Mesenchymal stem cell (in vitro differentiated cells and primary cell): Measurements from ENCODE around the gene TIAM2.
A peak's percentile ranks its signal among the peaks of the same experiment; 100 is the strongest.

Experiments
- DNase-seq: peaks from one replicate; pipeline ENCODE4 v3.0.0-alpha.2; 2013
- H2AFZ ChIP-seq: one replicate; pipeline ENCODE4 v1.6.1; 2013; ENCODE audit warnings: low read depth, mild to moderate bottlenecking, control low read depth, inconsistent platforms, low read length, moderate library complexity
- H2AK5ac ChIP-seq: 2 replicates; pipeline ENCODE4 v1.6.1; 2013; ENCODE audit warnings: low read length, moderate library complexity, mild to moderate bottlenecking, inconsistent platforms; ENCODE audit not compliant: severe bottlenecking
- H2BK120ac ChIP-seq: one replicate; pipeline ENCODE4 v1.6.1; 2013; ENCODE audit warnings: low read depth, mild to moderate bottlenecking, inconsistent platforms, low read length, moderate library complexity
- H2BK12ac ChIP-seq, 2 experiments: one replicate each; pipeline ENCODE4 v1.6.1; 2013; ENCODE audit warnings: inconsistent platforms in 2 of 2, low read length in 2 of 2, mild to moderate bottlenecking in 2 of 2, moderate library complexity in 2 of 2, control low read depth in 1 of 2
- H2BK15ac ChIP-seq: one replicate; pipeline ENCODE4 v1.6.1; 2013; ENCODE audit warnings: mild to moderate bottlenecking, low read depth, inconsistent platforms; ENCODE audit not compliant: poor library complexity, severe bottlenecking
- H2BK5ac ChIP-seq: 2 replicates; pipeline ENCODE4 v1.6.1; 2013; ENCODE audit warnings: low read depth, mild to moderate bottlenecking, low read length, control low read depth, inconsistent platforms; ENCODE audit not compliant: poor library complexity, severe bottlenecking
- H3K14ac ChIP-seq, 2 experiments: one replicate each; pipeline ENCODE4 v1.6.1; 2013; ENCODE audit warnings: inconsistent platforms in 2 of 2, low read length in 2 of 2, control low read depth in 1 of 2, mild to moderate bottlenecking in 1 of 2, moderate library complexity in 1 of 2
- H3K18ac ChIP-seq, 2 experiments: one replicate each; pipeline ENCODE4 v1.6.1; 2013; ENCODE audit warnings: inconsistent platforms in 2 of 2, low read length in 2 of 2, control low read depth in 1 of 2, low read depth in 1 of 2, mild to moderate bottlenecking in 1 of 2
- H3K23ac ChIP-seq, 2 experiments: one replicate each; pipeline ENCODE4 v1.6.1; 2013; ENCODE audit warnings: inconsistent platforms in 2 of 2, low read length in 2 of 2, mild to moderate bottlenecking in 2 of 2, moderate library complexity in 2 of 2, control low read depth in 1 of 2
- H3K27ac ChIP-seq: 2 replicates; pipeline ENCODE4 v1.5.1; 2013; ENCODE audit warnings: mild to moderate bottlenecking, moderate library complexity, low read length, control low read depth, inconsistent platforms; ENCODE audit not compliant: poor library complexity, severe bottlenecking
- H3K27me3 ChIP-seq, 2 experiments: 2 replicates each; pipeline versions ENCODE4 v1.6.1 to v1.7.0; 2013; ENCODE audit warnings: low read length in 2 of 2, mild to moderate bottlenecking in 2 of 2, moderate library complexity in 2 of 2, control low read depth in 1 of 2, inconsistent platforms in 1 of 2; ENCODE audit not compliant: control insufficient read depth in 1 of 2, insufficient read depth in 1 of 2
- H3K36me3 ChIP-seq, 2 experiments: 2 replicates each; pipeline versions ENCODE4 v1.6.1 to v1.7.0; 2013; ENCODE audit warnings: low read length in 2 of 2, control low read depth in 1 of 2, inconsistent platforms in 1 of 2, low read depth in 1 of 2, mild to moderate bottlenecking in 1 of 2; ENCODE audit not compliant: insufficient read depth in 2 of 2, control insufficient read depth in 1 of 2
- H3K4ac ChIP-seq, 2 experiments: one replicate each; pipeline ENCODE4 v1.6.1; 2013; ENCODE audit warnings: inconsistent platforms in 2 of 2, low read length in 2 of 2, mild to moderate bottlenecking in 2 of 2, moderate library complexity in 2 of 2, control low read depth in 1 of 2, low read depth in 1 of 2
- H3K4me1 ChIP-seq: 2 replicates; pipeline ENCODE4 v1.6.1; 2013; ENCODE audit warnings: low read depth, low read length, control low read depth; ENCODE audit not compliant: control insufficient read depth, insufficient read depth
- H3K4me2 ChIP-seq: 2 replicates; pipeline ENCODE4 v1.6.1; 2013; ENCODE audit warnings: low read length, mild to moderate bottlenecking, inconsistent platforms; ENCODE audit not compliant: poor library complexity, severe bottlenecking
- H3K4me3 ChIP-seq, 2 experiments: 2 replicates each; pipeline versions ENCODE4 v1.5.1 to v1.7.0; 2013; ENCODE audit warnings: low read length in 2 of 2, mild to moderate bottlenecking in 2 of 2, control low read depth in 1 of 2, low read depth in 1 of 2; ENCODE audit not compliant: insufficient read depth in 1 of 2
- H3K79me1 ChIP-seq: replicated peaks from 2 replicates; pipeline ENCODE4 v1.6.1; 2013; ENCODE audit warnings: mild to moderate bottlenecking, control low read depth, low read length, inconsistent platforms; ENCODE audit not compliant: poor library complexity, severe bottlenecking
- H3K9ac ChIP-seq: 2 replicates; pipeline ENCODE4 v1.7.0; 2013; ENCODE audit warnings: mild to moderate bottlenecking, low read length, moderate library complexity
- H3K9me3 ChIP-seq: 2 replicates; pipeline ENCODE4 v1.7.0; 2013; ENCODE audit warnings: mild to moderate bottlenecking, low read length; ENCODE audit not compliant: control insufficient read depth
- H4K8ac ChIP-seq: one replicate; pipeline ENCODE4 v1.6.1; 2013; ENCODE audit warnings: inconsistent platforms, mild to moderate bottlenecking, low read length, moderate library complexity
- H4K91ac ChIP-seq: one replicate; pipeline ENCODE4 v1.6.1; 2013; ENCODE audit warnings: mild to moderate bottlenecking, low read length, inconsistent platforms
- WGBS: methylation state at CpG from one replicate; pipeline ENCODE4 v1.1.7; 2013; ENCODE audit warnings: mixed read lengths; 5-methylcytosine and 5-hydroxymethylcytosine counted together

TIAM2 gene

DNA sequence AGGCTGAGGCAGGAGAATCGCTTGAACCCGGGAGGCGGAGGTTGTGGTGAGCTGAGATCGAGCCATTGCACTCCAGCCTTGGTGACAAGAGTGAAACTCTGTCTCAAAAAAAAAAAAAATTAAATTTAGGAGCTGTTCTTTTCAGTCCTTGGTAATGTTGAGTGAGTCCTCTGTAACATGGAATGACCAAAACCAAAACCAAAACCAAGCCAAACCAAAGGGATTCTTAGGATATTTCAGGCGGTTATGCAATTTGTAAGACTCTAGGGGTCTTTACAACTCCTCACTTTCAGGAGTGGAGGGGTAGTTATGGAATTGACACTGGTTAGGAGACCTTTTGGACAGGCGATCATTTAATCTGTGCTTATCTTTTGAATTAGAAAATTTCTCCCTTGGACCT lies 15.8 kb downstream of the TIAM2 start:
- H3K9me3 ChIP-seq: no peaks in the 10 kb centered on the region
- no peak overlapping the region for H2AK5ac ChIP-seq
- no peak overlapping the region for H3K18ac ChIP-seq
- H3K14ac ChIP-seq: no peak overlapping the region
- no peaks in the 10 kb centered on the region for H3K36me3 ChIP-seq
- H4K8ac ChIP-seq: no peak overlapping the region
- WGBS: 96% methylated on average over 6 of the region's 6 CpGs
- no peak overlapping the region for H3K27ac ChIP-seq
- no peaks in the 10 kb centered on the region for H3K79me1 ChIP-seq
- no peak overlapping the region for H2BK12ac ChIP-seq
- H3K23ac ChIP-seq: no peak overlapping the region
- DNase-seq: no peak
- peaks cover 3% of the 10 kb centered on the region for H3K4me1 ChIP-seq
- peak overlapping the region; percentile 8 for H3K9ac ChIP-seq
- peak overlapping the region in 1 of 2 experiments; percentile 23 for H3K4me3 ChIP-seq
- no peak overlapping the region for H4K91ac ChIP-seq
- no peaks in the 10 kb centered on the region for H3K27me3 ChIP-seq
- no peak overlapping the region for H2AFZ ChIP-seq
- no peak overlapping the region for H2BK120ac ChIP-seq
- H3K4ac ChIP-seq: no peak overlapping the region
- H3K4me2 ChIP-seq: no peak overlapping the region
- H2BK15ac ChIP-seq: no peak overlapping the region
- no peak overlapping the region for H2BK5ac ChIP-seq

DNA sequence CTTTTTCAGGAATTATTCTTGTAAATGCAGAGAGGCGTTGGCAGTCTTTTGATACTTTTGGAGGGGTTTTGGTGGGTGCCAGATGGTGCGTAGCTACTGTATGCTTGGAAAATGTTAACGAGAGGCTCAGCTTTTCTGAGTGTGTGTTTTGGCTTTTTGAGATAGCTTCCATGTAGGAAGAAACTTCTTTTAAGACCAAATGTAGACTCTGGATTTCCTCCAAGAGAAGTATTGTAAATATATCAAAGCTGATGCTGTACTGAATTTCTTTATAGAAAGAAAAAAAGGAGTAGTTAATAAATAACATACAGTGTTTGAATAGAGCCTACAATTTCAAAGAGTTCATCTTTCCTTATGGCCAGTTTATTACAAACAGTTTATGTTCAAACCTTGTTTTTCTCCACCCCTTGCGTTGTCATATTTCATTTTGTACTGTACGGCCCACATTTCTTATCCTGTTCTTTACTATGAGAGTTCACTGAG lies 16.7 kb downstream of the TIAM2 start:
- Histone ChIP-seq H3K4me2 (no peak overlapping the region), H4K8ac (no peak overlapping the region), H3K27ac (no peak overlapping the region), H3K14ac (no peak overlapping the region), H2BK12ac (no peak overlapping the region), H2BK120ac (no peak overlapping the region), H4K91ac (no peak overlapping the region), H2AK5ac (no peak overlapping the region), H3K4ac (no peak overlapping the region), H3K4me1 (peaks cover 3% of the 10 kb centered on the region), H2BK5ac (no peak overlapping the region), H3K9ac (no peak overlapping the region), H3K79me1 (no peaks in the 10 kb centered on the region), H3K23ac (no peak overlapping the region), H3K4me3 (no peak overlapping the region), H3K36me3 (no peaks in the 10 kb centered on the region), H2BK15ac (no peak overlapping the region), H3K9me3 (no peaks in the 10 kb centered on the region), H3K18ac (no peak overlapping the region), H2AFZ (no peak overlapping the region), H3K27me3 (no peaks in the 10 kb centered on the region)
- 94% methylated on average over 3 of the region's 5 CpGs for WGBS
- DNase-seq: no peak

DNA sequence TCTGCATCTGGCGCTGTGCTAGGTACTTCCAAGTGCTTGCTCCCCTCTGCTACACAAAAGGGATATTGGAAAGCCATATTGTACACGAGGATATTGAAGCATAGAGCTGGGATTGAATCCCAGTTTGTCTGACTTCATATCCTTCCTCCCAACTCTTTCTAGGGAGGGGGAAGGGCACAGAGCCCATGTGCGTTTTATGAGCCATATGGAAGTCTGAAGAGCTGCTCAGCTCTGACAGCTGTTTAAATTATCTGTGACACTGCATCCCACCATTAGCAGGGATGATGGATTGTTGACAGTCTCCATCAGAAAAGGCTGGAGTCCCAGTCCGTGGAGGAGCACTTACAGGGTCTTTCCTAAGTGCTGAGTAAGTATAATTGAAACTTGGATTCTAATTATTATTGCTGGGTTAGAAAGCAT lies 18.4 kb downstream of the TIAM2 start:
- DNase-seq: no peak
- H3K9ac ChIP-seq: no peak overlapping the region
- no peak overlapping the region for H2AK5ac ChIP-seq
- H3K27me3 ChIP-seq: no peaks in the 10 kb centered on the region
- H3K23ac ChIP-seq: no peak overlapping the region
- no peak overlapping the region for H3K27ac ChIP-seq
- no peak overlapping the region for H2AFZ ChIP-seq
- no peak overlapping the region for H2BK15ac ChIP-seq
- no peak overlapping the region for H4K8ac ChIP-seq
- H3K18ac ChIP-seq: no peak overlapping the region
- no peak overlapping the region for H3K14ac ChIP-seq
- H4K91ac ChIP-seq: no peak overlapping the region
- H3K36me3 ChIP-seq: no peaks in the 10 kb centered on the region
- H3K4ac ChIP-seq: no peak overlapping the region
- 24% methylated on average over 3 of the region's 4 CpGs for WGBS
- peaks cover 3% of the 10 kb centered on the region for H3K4me1 ChIP-seq
- no peak overlapping the region for H2BK5ac ChIP-seq
- no peak overlapping the region for H2BK120ac ChIP-seq
- H3K4me3 ChIP-seq: peak overlapping the region in 1 of 2 experiments; percentile 34
- no peak overlapping the region for H3K4me2 ChIP-seq
- no peaks in the 10 kb centered on the region for H3K79me1 ChIP-seq
- no peak overlapping the region for H2BK12ac ChIP-seq
- H3K9me3 ChIP-seq: no peaks in the 10 kb centered on the region

DNA sequence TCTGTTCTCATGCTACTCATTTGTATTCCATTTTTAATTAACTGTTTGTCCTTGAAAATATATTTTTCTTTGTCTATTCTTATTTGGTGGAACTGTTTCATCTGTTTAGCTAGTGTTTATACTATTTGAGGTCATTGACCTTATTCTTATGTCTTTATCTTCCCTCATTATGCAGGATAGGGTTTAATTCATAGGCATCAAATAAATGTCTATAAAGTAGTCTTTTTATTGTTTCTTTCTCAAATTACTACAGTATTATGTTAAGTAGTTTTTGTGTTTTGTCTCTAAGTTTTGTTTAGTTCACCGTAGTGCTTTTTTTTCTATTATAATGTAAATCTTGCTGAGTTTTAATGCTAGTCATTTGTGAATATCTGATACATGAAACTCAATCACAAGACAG lies 19.0 kb downstream of the TIAM2 start:
- Histone ChIP-seq H3K36me3 (no peaks in the 10 kb centered on the region), H4K91ac (no peak overlapping the region)
- no CpG with 5 or more reads among the region's 1 CpG for WGBS

More for the DNA sequence above, 19.0 kb downstream of the TIAM2 start:
- Histone ChIP-seq H3K18ac (no peak overlapping the region), H3K14ac (no peak overlapping the region), H2AK5ac (no peak overlapping the region), H3K4me1 (peaks cover 3% of the 10 kb centered on the region), H2BK5ac (no peak overlapping the region), H4K8ac (no peak overlapping the region), H3K27ac (no peak overlapping the region), H2AFZ (no peak overlapping the region), H3K4ac (no peak overlapping the region), H2BK12ac (no peak overlapping the region), H3K9me3 (no peaks in the 10 kb centered on the region), H3K23ac (no peak overlapping the region), H2BK15ac (no peak overlapping the region), H3K79me1 (no peaks in the 10 kb centered on the region), H3K9ac (no peak overlapping the region), H2BK120ac (no peak overlapping the region), H3K4me3 (peak overlapping the region in 1 of 2 experiments; percentile 34), H3K27me3 (no peaks in the 10 kb centered on the region), H3K4me2 (no peak overlapping the region)
- DNase-seq: no peak
